Fibroblast of skin of abdomen (primary cell): Measurements from ENCODE around the gene DPH6. TPM values are rescaled to one million over a fixed set of nuclear protein-coding genes. Genes with fewer than 3 reads are reported as not detected.
A peak's percentile ranks its signal among the peaks of the same experiment; 100 is the strongest.
"Not testable (repeated sequence)": the region's sequence is repeated elsewhere in the genome, so short reads cannot be mapped to it uniquely, and the experiment has no call there.

Experiments
- DNase-seq: peaks from one replicate; pipeline ENCODE4 v3.0.0-alpha.2; 2013
- polyA plus RNA-seq, 2 experiments: library from polyadenylated mRNA; unstranded; fragments of 120-200 nt; gene quantifications; one replicate each; pipeline ENCODE4 v1.2.1, GENCODE V29; 2013; ENCODE audit not compliant: insufficient read length in 2 of 2

DPH6 gene
- polyA plus RNA-seq (2013, experiment 1 of 2; ENCODE audit: insufficient read length): 9.3 TPM
- 8.3 TPM for polyA plus RNA-seq (2013, experiment 2 of 2; ENCODE audit: insufficient read length)

- peak; percentile 86 for DNase-seq
Observed at GRCh38 chr15:35545824-35546510, at the start of gene DPH6. DPH6 (minus strand) TSS chr15:35546165; CDS start chr15:35546141, 24 bp downstream.

- no peak for DNase-seq
Observed at GRCh38 chr15:35595656-35596055, 49.7 kb upstream of the DPH6 start.

- not testable (repeated sequence) for DNase-seq
Observed at GRCh38 chr15:35591987-35592386, 46.0 kb upstream of the DPH6 start.

GRCh38 chr15:35583863-35584528, 38.0 kb upstream of the DPH6 start:
- DNase-seq: peak; percentile 51

GRCh38 chr15:35580606-35581005, 34.6 kb upstream of the DPH6 start:
- DNase-seq: no peak

GRCh38 chr15:35567392-35567791, 21.4 kb upstream of the DPH6 start:
- no peak for DNase-seq

GRCh38 chr15:35566991-35567390, 21.0 kb upstream of the DPH6 start:
- no peak for DNase-seq

- DNase-seq: no peak
Observed at GRCh38 chr15:35565901-35566300, 19.9 kb upstream of the DPH6 start.

- DNase-seq: no peak
Observed at GRCh38 chr15:35562641-35563040, 16.7 kb upstream of the DPH6 start.

- DNase-seq: no peak
Observed at GRCh38 chr15:35561308-35561707, 15.3 kb upstream of the DPH6 start.

GRCh38 chr15:35560870-35561269, 14.9 kb upstream of the DPH6 start:
- DNase-seq: no peak

GRCh38 chr15:35560258-35560657, 14.3 kb upstream of the DPH6 start:
- DNase-seq: no peak

- DNase-seq: no peak
Observed at GRCh38 chr15:35559683-35560082, 13.7 kb upstream of the DPH6 start.

- peak; percentile 77 for DNase-seq
Observed at GRCh38 chr15:35557544-35557943, 11.6 kb upstream of the DPH6 start.

GRCh38 chr15:35557012-35557411, 11.0 kb upstream of the DPH6 start:
- no peak for DNase-seq

- DNase-seq: no peak
Observed at GRCh38 chr15:35555244-35555643, 9.3 kb upstream of the DPH6 start.

GRCh38 chr15:35550957-35551356, 5.0 kb upstream of the DPH6 start:
- DNase-seq: no peak

- no peak for DNase-seq
Observed at GRCh38 chr15:35549567-35549966, 3.6 kb upstream of the DPH6 start.

- DNase-seq: no peak
Observed at GRCh38 chr15:35548435-35548834, 2.5 kb upstream of the DPH6 start.

- DNase-seq: no peak
Observed at GRCh38 chr15:35547775-35548364, 1.9 kb upstream of the DPH6 start.

- DNase-seq: no peak
Observed at GRCh38 chr15:35546511-35547381, 781 bp upstream of the DPH6 start.

GRCh38 chr15:35545316-35545823, 595 bp downstream of the DPH6 start:
- DNase-seq: peak; percentile 60

- DNase-seq: peak; percentile 86
Observed at GRCh38 chr15:35540885-35541284, 5.1 kb downstream of the DPH6 start.
